PC-3 (cell line): Measurements from ENCODE around the gene DNAJC3. TPM values are rescaled to one million over a fixed set of nuclear protein-coding genes. Genes with fewer than 3 reads are reported as not detected.

Experiments
- ATAC-seq: fragments of 200-7000 bp; cut with Tn5 transposase; 2 replicates; pipeline ENCODE4 v1.9.1; 2020; ENCODE audit warnings: mild to moderate bottlenecking, moderate library complexity
- BruUV-seq: library from RNA; stranded (reverse); fragments of 400-500 nt; replicated peaks from 2 replicates; lab custom pipeline; 2021; lab: Mats Ljungman, UMichigan
- CTCF ChIA-PET: fragments of 300-600 bp; sonication (Branson Sonifier 250); formaldehyde crosslinking; loops from one replicate; lab custom pipeline; 2022; ENCODE audit warnings: antibody characterized with exemption; lab: Charles Lee
- POLR2A ChIA-PET: fragments of 300-600 bp; sonication (Branson Sonifier 250); formaldehyde crosslinking; loops from one replicate; lab custom pipeline; 2022; ENCODE audit warnings: antibody characterized with exemption; ENCODE audit not compliant: unreplicated experiment; lab: Charles Lee
- DNase-seq: peaks from one replicate; pipeline ENCODE4 v3.0.0-alpha.2; 2015
- H2AFZ ChIP-seq: fragments of 300-600 bp; sonication (generic); 2 replicates; pipeline ENCODE4 v1.6.0; 2016; ENCODE audit warnings: antibody characterized with exemption, low read length
- H3F3A ChIP-seq: fragments of 300-600 bp; sonication (generic); one replicate; pipeline ENCODE4 v1.6.0; 2017; ENCODE audit warnings: antibody characterized with exemption, low read length, control low read depth, mild to moderate bottlenecking; ENCODE audit not compliant: unreplicated experiment
- H3K27ac ChIP-seq: fragments of 300-600 bp; sonication (generic); 2 replicates; pipeline ENCODE4 v1.5.1; 2016; ENCODE audit warnings: mild to moderate bottlenecking, low read length
- H3K27me3 ChIP-seq: fragments of 300-600 bp; sonication (generic); 2 replicates; pipeline ENCODE4 v1.6.1; 2016; ENCODE audit warnings: low read length, mixed read lengths
- H3K36me3 ChIP-seq: fragments of 300-600 bp; sonication (generic); 2 replicates; pipeline ENCODE4 v1.6.1; 2016; ENCODE audit warnings: low read depth, mixed run types, low read length, mixed read lengths
- H3K4me1 ChIP-seq: fragments of 300-600 bp; sonication (generic); 2 replicates; pipeline ENCODE4 v1.5.1; 2016; ENCODE audit warnings: low read length; ENCODE audit not compliant: insufficient read depth
- H3K4me2 ChIP-seq: fragments of 300-600 bp; sonication (generic); 2 replicates; pipeline ENCODE4 v1.6.0; 2016; ENCODE audit warnings: low read length
- H3K4me3 ChIP-seq: fragments of 300-600 bp; sonication (generic); 2 replicates; pipeline ENCODE4 v1.5.1; 2016; ENCODE audit warnings: mild to moderate bottlenecking, low read length, mixed read lengths
- H3K79me2 ChIP-seq: fragments of 300-600 bp; sonication (generic); 2 replicates; pipeline ENCODE4 v1.6.1; 2017; ENCODE audit warnings: low read length, mixed read lengths
- H3K9ac ChIP-seq: fragments of 300-600 bp; sonication (generic); 2 replicates; pipeline ENCODE4 v1.6.0; 2016; ENCODE audit warnings: mild to moderate bottlenecking, low read length
- H3K9me2 ChIP-seq: fragments of 300-600 bp; sonication (generic); replicated peaks from 2 replicates; pipeline ENCODE4 v1.6.1; 2016; ENCODE audit warnings: mixed run types, low read length, mixed read lengths
- H3K9me3 ChIP-seq: fragments of 300-600 bp; sonication (generic); 2 replicates; pipeline ENCODE4 v1.6.1; 2016; ENCODE audit warnings: low read length, mixed read lengths
- H4K20me1 ChIP-seq: fragments of 300-600 bp; sonication (generic); 2 replicates; pipeline ENCODE4 v1.6.1; 2016; ENCODE audit warnings: low read length, mixed read lengths
- EZH2 ChIP-seq: fragments of 300-600 bp; sonication (generic); IDR thresholded peaks from one replicate; pipeline ENCODE4 v1.6.1; 2017; ENCODE audit warnings: antibody characterized with exemption, mild to moderate bottlenecking, low read length; ENCODE audit not compliant: unreplicated experiment
- EZH2phosphoT487 ChIP-seq: fragments of 300-600 bp; sonication (generic); IDR thresholded peaks from 2 replicates; pipeline ENCODE4 v1.6.1; 2018; ENCODE audit warnings: mild to moderate bottlenecking, antibody characterized with exemption, low read length, borderline replicate concordance
- intact Hi-C: fragments of 100-400 bp; cut with micrococcal nuclease; formaldehyde crosslinking; loops from 2 replicates; pipeline ENCODE4 v1.9.0; 2023
- total RNA-seq: library from RNA; depleted of rRNA; stranded (reverse); fragments of >200 nt; gene quantifications from 2 replicates; pipeline ENCODE4 v1.2.3, GENCODE V29; 2014
- TF ChIP-seq, protein P1 (sequence below): fragments of 300-600 bp; sonication (generic); conservative IDR thresholded peaks from 2 replicates; pipeline ENCODE4 v1.5.1; 2017; ENCODE audit warnings: antibody characterized with exemption, low read depth, mild to moderate bottlenecking, low read length

Gene DNAJC3
- total RNA-seq, 1 experiment from 2014 or later: 20.5 TPM

DNA sequence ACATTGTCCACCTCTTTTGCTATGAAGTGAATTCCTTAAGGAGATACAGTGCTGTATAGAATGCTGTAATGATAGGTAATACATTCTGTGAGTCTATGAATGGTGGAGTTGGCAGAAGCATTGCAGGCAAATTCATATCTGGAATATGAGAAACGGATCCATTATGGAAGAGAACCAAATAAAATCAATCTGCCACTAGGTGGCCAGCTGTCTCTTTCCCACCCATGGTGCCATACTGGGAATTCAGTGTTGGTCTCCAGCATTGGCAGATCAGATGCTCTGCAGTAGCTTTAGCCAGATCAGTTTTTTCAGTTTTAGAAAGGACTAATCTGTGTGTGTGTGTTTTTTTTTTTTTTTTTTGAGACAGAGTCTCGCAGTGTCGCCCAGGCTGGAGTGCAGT is 27.6 kb downstream of the DNAJC3 start:
- intact Hi-C loops: no loop called here
- Histone ChIP-seq H3K4me2 (no peak overlapping the region), H3K79me2 (peaks cover 74% of the 10 kb centered on the region), H3F3A (no peaks in the 10 kb centered on the region), H3K4me1 (no peaks in the 10 kb centered on the region), H3K9ac (no peak overlapping the region), H3K27ac (no peak overlapping the region), H3K9me3 (no peaks in the 10 kb centered on the region), H4K20me1 (peaks cover 17% of the 10 kb centered on the region), H3K9me2 (no peaks in the 10 kb centered on the region), H2AFZ (no peak overlapping the region), H3K27me3 (no peaks in the 10 kb centered on the region), H3K36me3 (no peaks in the 10 kb centered on the region), H3K4me3 (no peak overlapping the region)
- TF ChIP-seq EZH2 (no peak), EZH2phosphoT487 (no peak)
- TF ChIP-seq, protein P1, sequence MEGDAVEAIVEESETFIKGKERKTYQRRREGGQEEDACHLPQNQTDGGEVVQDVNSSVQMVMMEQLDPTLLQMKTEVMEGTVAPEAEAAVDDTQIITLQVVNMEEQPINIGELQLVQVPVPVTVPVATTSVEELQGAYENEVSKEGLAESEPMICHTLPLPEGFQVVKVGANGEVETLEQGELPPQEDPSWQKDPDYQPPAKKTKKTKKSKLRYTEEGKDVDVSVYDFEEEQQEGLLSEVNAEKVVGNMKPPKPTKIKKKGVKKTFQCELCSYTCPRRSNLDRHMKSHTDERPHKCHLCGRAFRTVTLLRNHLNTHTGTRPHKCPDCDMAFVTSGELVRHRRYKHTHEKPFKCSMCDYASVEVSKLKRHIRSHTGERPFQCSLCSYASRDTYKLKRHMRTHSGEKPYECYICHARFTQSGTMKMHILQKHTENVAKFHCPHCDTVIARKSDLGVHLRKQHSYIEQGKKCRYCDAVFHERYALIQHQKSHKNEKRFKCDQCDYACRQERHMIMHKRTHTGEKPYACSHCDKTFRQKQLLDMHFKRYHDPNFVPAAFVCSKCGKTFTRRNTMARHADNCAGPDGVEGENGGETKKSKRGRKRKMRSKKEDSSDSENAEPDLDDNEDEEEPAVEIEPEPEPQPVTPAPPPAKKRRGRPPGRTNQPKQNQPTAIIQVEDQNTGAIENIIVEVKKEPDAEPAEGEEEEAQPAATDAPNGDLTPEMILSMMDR: peak; percentile 48
- CTCF ChIA-PET: no interaction called here
- BruUV-seq: no TSS peak
- ATAC-seq (no peak), DNase-seq (peak; percentile 29)
- POLR2A ChIA-PET: no interaction called here

DNA sequence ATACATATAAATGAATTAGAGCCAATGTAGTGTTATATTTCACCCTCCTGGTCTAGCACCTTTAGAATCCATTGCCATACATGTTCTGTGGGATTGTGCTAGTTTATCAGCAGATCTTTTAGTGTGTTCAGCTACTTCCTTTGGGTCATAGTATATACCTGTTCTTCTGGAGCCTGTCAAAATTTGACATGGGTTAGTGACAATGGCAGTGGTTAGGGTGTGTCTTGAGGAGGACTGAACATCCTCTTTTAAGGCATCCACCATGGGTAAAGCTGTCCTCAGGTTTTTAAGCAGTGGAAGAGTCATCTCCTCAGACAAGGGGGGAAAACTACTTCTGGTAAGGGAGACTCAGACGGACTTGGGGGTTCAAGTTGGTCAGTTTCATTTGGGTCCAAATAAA is 29.4 kb downstream of the DNAJC3 start:
- intact Hi-C loops: no loop called here

DNA sequence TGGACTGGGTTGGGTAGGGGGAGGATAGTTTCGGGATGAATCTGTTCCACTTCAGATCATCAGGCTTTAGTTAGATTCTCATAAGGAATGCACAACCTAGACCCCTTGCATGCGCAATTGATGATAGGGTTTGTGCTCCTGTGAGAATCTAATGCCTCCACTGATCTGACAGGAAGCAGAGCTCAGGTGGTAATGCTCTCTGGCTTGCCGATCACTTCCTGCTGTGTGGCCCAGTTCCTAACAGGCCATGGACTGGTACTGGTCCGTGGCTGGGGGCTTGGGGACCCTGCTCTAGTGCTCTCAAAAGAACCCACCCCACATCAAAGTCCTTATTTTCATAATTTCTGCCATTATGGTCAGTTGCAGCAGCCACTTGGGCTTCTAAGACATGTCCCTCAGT is 30.1 kb downstream of the DNAJC3 start:
- no peak for TF ChIP-seq EZH2
- no peak for TF ChIP-seq EZH2phosphoT487
- TF ChIP-seq, protein P1: no peak
- POLR2A ChIA-PET: no interaction called here

More for the DNA sequence above, 29.4 kb downstream of the DNAJC3 start:
- Histone ChIP-seq H3K9me3 (no peaks in the 10 kb centered on the region), H3K9me2 (no peaks in the 10 kb centered on the region), H3K27me3 (no peaks in the 10 kb centered on the region), H2AFZ (no peak overlapping the region), H3K4me2 (no peak overlapping the region), H4K20me1 (peaks cover 11% of the 10 kb centered on the region), H3K79me2 (peaks cover 62% of the 10 kb centered on the region), H3K27ac (no peak overlapping the region), H3F3A (no peaks in the 10 kb centered on the region), H3K4me3 (no peak overlapping the region), H3K4me1 (no peaks in the 10 kb centered on the region), H3K36me3 (peaks cover 10% of the 10 kb centered on the region), H3K9ac (no peak overlapping the region)
- CTCF ChIA-PET: no interaction called here
- ATAC-seq (no peak), DNase-seq (no peak)
- no TSS peak for BruUV-seq
- POLR2A ChIA-PET: no interaction called here
- no peak for TF ChIP-seq EZH2

More for the DNA sequence above, 30.1 kb downstream of the DNAJC3 start:
- no peaks in the 10 kb centered on the region for H3K9me3 ChIP-seq
- peaks cover 17% of the 10 kb centered on the region for H3K36me3 ChIP-seq
- CTCF ChIA-PET: no interaction called here
- BruUV-seq: no TSS peak
- H3K4me2 ChIP-seq: no peak overlapping the region
- H3K4me3 ChIP-seq: no peak overlapping the region
- intact Hi-C loops: no loop called here
- DNase-seq: no peak
- H3K9ac ChIP-seq: no peak overlapping the region
- H2AFZ ChIP-seq: no peak overlapping the region
- no peaks in the 10 kb centered on the region for H3K4me1 ChIP-seq
- H3K9me2 ChIP-seq: no peaks in the 10 kb centered on the region
- ATAC-seq: no peak
- H3K79me2 ChIP-seq: peaks cover 56% of the 10 kb centered on the region
- H3K27me3 ChIP-seq: no peaks in the 10 kb centered on the region
- no peaks in the 10 kb centered on the region for H3F3A ChIP-seq
- H4K20me1 ChIP-seq: peaks cover 10% of the 10 kb centered on the region
- no peak overlapping the region for H3K27ac ChIP-seq
